HG03175 (cell line): Measurements from ENCODE around the gene WNT7B.

ENCODE experiments used
- ATAC-seq: cut with Tn5 transposase; IDR thresholded peaks from one replicate; pipeline ENCODE4 v1.9.1; 2021; ENCODE audit warnings: mild to moderate bottlenecking, moderate library complexity; ENCODE audit not compliant: unreplicated experiment

WNT7B gene

GRCh38 chr22:45974498-45974897 is 2.5 kb downstream of the WNT7B start:
- ATAC-seq, result no peak

- no peak for ATAC-seq
These were observed 4.1 kb downstream of the WNT7B start for GRCh38 chr22:45972889-45973253.

- no peak for ATAC-seq
These were observed 4.7 kb downstream of the WNT7B start for GRCh38 chr22:45972091-45972888.

GRCh38 chr22:45971408-45972028 is 5.4 kb downstream of the WNT7B start:
- no peak for ATAC-seq

- ATAC-seq, result no peak
These were observed 6.1 kb downstream of the WNT7B start for GRCh38 chr22:45970705-45971407.

GRCh38 chr22:45969801-45970470 is 7.0 kb downstream of the WNT7B start:
- ATAC-seq, result no peak

- ATAC-seq, result no peak
These were observed 7.6 kb downstream of the WNT7B start for GRCh38 chr22:45969414-45969799.

- no peak for ATAC-seq
These were observed 8.1 kb downstream of the WNT7B start for GRCh38 chr22:45968751-45969413.

- ATAC-seq, result no peak
These were observed 8.8 kb downstream of the WNT7B start for GRCh38 chr22:45968003-45968650.

GRCh38 chr22:45966895-45967365 is 10.0 kb downstream of the WNT7B start:
- ATAC-seq, result no peak

GRCh38 chr22:45966320-45966894 is 10.6 kb downstream of the WNT7B start:
- ATAC-seq, result no peak

- no peak for ATAC-seq
These were observed 11.4 kb downstream of the WNT7B start for GRCh38 chr22:45965563-45965962.

- ATAC-seq, result no peak
These were observed 11.9 kb downstream of the WNT7B start for GRCh38 chr22:45964926-45965527.

- no peak for ATAC-seq
These were observed 12.6 kb downstream of the WNT7B start for GRCh38 chr22:45964372-45964771.

GRCh38 chr22:45963821-45964220 is 13.1 kb downstream of the WNT7B start:
- no peak for ATAC-seq

GRCh38 chr22:45962756-45963324 is 14.1 kb downstream of the WNT7B start:
- no peak for ATAC-seq

GRCh38 chr22:45962434-45962718 is 14.6 kb downstream of the WNT7B start:
- ATAC-seq, result no peak

GRCh38 chr22:45961679-45962433 is 15.1 kb downstream of the WNT7B start:
- no peak for ATAC-seq
